ENCODE results near the gene MAN1A1. TPM values are rescaled to one million over a fixed set of nuclear protein-coding genes. Genes with fewer than 3 reads are reported as not detected.
"Not testable (repeated sequence)": the region's sequence is repeated elsewhere in the genome, so short reads cannot be mapped to it uniquely, and the experiment has no call there.

MAN1A1 gene
- polyA plus RNA-seq, 1 donor (not counting 4 experiments of a cell fraction or from before 2014, with no cell fraction given): 20.2 TPM

DNA sequence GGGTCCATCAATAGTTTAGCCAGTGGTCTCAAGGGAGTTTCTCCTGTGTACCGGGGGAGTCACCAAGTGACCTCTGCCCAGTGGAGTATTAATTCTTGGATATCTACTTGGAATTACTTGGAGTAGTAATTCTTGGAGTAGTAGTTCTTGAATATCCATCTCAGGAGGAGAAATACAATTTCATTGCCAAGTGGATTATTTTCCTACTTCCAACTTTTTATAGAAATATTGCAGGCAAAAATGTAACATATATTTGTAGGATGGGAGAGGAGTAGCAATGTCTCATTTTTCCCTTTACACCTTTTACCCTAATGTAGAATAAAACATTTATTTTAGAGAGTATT, 179.5 kb downstream of the MAN1A1 start:
- dilution Hi-C loops (cut with MboI; ENCODE audit: extremely low pct_ligation_motif_present, low sequenced_read_pairs): no loop called here
- no peak overlapping the region for H2AFZ ChIP-seq (ENCODE audit: control insufficient read depth, low read length)
- no peak overlapping the region for H3K4me3 ChIP-seq (ENCODE audit: control insufficient read depth in 2 of 3, extremely low read depth in 1 of 3, insufficient read depth in 2 of 3, low read depth in 1 of 3, low read length in 3 of 3)
- H3K4me1 ChIP-seq (ENCODE audit: control insufficient read depth, extremely low read depth, insufficient read depth, low read length): peaks cover 9% of the 10 kb centered on the region
- TF ChIP-seq, protein P1, sequence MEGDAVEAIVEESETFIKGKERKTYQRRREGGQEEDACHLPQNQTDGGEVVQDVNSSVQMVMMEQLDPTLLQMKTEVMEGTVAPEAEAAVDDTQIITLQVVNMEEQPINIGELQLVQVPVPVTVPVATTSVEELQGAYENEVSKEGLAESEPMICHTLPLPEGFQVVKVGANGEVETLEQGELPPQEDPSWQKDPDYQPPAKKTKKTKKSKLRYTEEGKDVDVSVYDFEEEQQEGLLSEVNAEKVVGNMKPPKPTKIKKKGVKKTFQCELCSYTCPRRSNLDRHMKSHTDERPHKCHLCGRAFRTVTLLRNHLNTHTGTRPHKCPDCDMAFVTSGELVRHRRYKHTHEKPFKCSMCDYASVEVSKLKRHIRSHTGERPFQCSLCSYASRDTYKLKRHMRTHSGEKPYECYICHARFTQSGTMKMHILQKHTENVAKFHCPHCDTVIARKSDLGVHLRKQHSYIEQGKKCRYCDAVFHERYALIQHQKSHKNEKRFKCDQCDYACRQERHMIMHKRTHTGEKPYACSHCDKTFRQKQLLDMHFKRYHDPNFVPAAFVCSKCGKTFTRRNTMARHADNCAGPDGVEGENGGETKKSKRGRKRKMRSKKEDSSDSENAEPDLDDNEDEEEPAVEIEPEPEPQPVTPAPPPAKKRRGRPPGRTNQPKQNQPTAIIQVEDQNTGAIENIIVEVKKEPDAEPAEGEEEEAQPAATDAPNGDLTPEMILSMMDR (optimal IDR thresholded peaks at IDR 0.05 in 1 of 3, IDR thresholded peaks at IDR 0.05 in 1 of 3, conservative IDR thresholded peaks at IDR 0.05 in 1 of 3; ENCODE audit: extremely low read depth in 1 of 3, insufficient read depth in 2 of 3, low read length in 3 of 3): no peak
- no peak for TF ChIP-seq EZH2 (IDR thresholded peaks at IDR 0.05; ENCODE audit: low read length)
- H3K9ac ChIP-seq (ENCODE audit: control insufficient read depth, extremely low read depth, insufficient read depth, low read length): no peak overlapping the region
- peak overlapping the region; percentile 35 for H3K4me2 ChIP-seq (ENCODE audit: control insufficient read depth, extremely low read depth, insufficient read depth, low read depth, low read length)
- no peaks in the 10 kb centered on the region for H3K79me2 ChIP-seq (ENCODE audit: control insufficient read depth, insufficient read depth, low read length)
- no peaks in the 10 kb centered on the region for H3K36me3 ChIP-seq (ENCODE audit: control insufficient read depth in 2 of 2, extremely low read depth in 1 of 2, insufficient read depth in 2 of 2, low read length in 2 of 2)
- FAIRE-seq: no peak
- no peak for DNase-seq (ENCODE audit: low read depth, low spot score)
- no peaks in the 10 kb centered on the region for H4K20me1 ChIP-seq (ENCODE audit: control insufficient read depth, extremely low read depth, insufficient read depth, low read length)
- no peaks in the 10 kb centered on the region for H3K9me3 ChIP-seq (ENCODE audit: control insufficient read depth, low read depth, low read length)
- H3K27ac ChIP-seq (ENCODE audit: control insufficient read depth, insufficient read depth, low read length): no peak overlapping the region
- peaks cover 4% of the 10 kb centered on the region for H3K27me3 ChIP-seq (ENCODE audit: control insufficient read depth, extremely low read depth, insufficient read depth, low read length)
- no peaks in the 10 kb centered on the region for H3K9me1 ChIP-seq (ENCODE audit: control insufficient read depth, extremely low read depth, insufficient read depth, low read length)

DNA sequence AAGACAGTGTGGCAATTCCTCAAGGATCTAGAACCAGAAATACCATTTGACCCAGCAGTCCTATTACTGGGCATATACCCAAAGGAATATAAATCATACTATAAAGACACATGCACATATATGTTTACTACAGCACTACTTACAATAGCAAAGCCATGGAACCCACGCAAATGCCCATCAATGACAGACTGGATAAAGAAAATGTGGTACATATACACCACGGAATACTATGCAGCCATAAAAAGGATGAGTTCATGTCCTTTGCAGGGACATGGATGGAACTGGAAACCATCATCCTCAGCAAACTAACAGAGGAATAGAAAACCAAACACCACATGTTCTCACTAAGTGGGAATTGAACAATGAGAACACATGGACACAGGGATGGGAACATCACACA, 180.2 kb downstream of the MAN1A1 start:
- H3K4me2 ChIP-seq (ENCODE audit: control insufficient read depth, extremely low read depth, insufficient read depth, low read depth, low read length); H3K9me3 ChIP-seq (ENCODE audit: control insufficient read depth, low read depth, low read length); H3K4me1 ChIP-seq (ENCODE audit: control insufficient read depth, extremely low read depth, insufficient read depth, low read length); dilution Hi-C loops (cut with MboI; ENCODE audit: extremely low pct_ligation_motif_present, low sequenced_read_pairs); DNase-seq (ENCODE audit: low read depth, low spot score); H2AFZ ChIP-seq (ENCODE audit: control insufficient read depth, low read length); H3K9ac ChIP-seq (ENCODE audit: control insufficient read depth, extremely low read depth, insufficient read depth, low read length); H3K27me3 ChIP-seq (ENCODE audit: control insufficient read depth, extremely low read depth, insufficient read depth, low read length); H3K9me1 ChIP-seq (ENCODE audit: control insufficient read depth, extremely low read depth, insufficient read depth, low read length); H3K79me2 ChIP-seq (ENCODE audit: control insufficient read depth, insufficient read depth, low read length); H3K4me3 ChIP-seq (ENCODE audit: control insufficient read depth in 2 of 3, extremely low read depth in 1 of 3, insufficient read depth in 2 of 3, low read depth in 1 of 3, low read length in 3 of 3); H3K36me3 ChIP-seq (ENCODE audit: control insufficient read depth in 2 of 2, extremely low read depth in 1 of 2, insufficient read depth in 2 of 2, low read length in 2 of 2); H4K20me1 ChIP-seq (ENCODE audit: control insufficient read depth, extremely low read depth, insufficient read depth, low read length); H3K27ac ChIP-seq (ENCODE audit: control insufficient read depth, insufficient read depth, low read length); FAIRE-seq: not testable (repeated sequence)

- Histone ChIP-seq H3K4me1 (ENCODE audit: control insufficient read depth, extremely low read depth, insufficient read depth, low read length) (peaks cover 9% of the 10 kb centered on the region), H3K9me1 (ENCODE audit: control insufficient read depth, extremely low read depth, insufficient read depth, low read length) (no peaks in the 10 kb centered on the region), H4K20me1 (ENCODE audit: control insufficient read depth, extremely low read depth, insufficient read depth, low read length) (no peaks in the 10 kb centered on the region), H3K27ac (ENCODE audit: control insufficient read depth, insufficient read depth, low read length) (no peak overlapping the region), H3K9ac (ENCODE audit: control insufficient read depth, extremely low read depth, insufficient read depth, low read length) (no peak overlapping the region), H3K79me2 (ENCODE audit: control insufficient read depth, insufficient read depth, low read length) (no peaks in the 10 kb centered on the region), H2AFZ (ENCODE audit: control insufficient read depth, low read length) (no peak overlapping the region), H3K4me3 (ENCODE audit: control insufficient read depth in 2 of 3, extremely low read depth in 1 of 3, insufficient read depth in 2 of 3, low read depth in 1 of 3, low read length in 3 of 3) (no peak overlapping the region), H3K27me3 (ENCODE audit: control insufficient read depth, extremely low read depth, insufficient read depth, low read length) (peaks cover 4% of the 10 kb centered on the region), H3K4me2 (ENCODE audit: control insufficient read depth, extremely low read depth, insufficient read depth, low read depth, low read length) (no peak overlapping the region), H3K36me3 (ENCODE audit: control insufficient read depth in 2 of 2, extremely low read depth in 1 of 2, insufficient read depth in 2 of 2, low read length in 2 of 2) (no peaks in the 10 kb centered on the region), H3K9me3 (ENCODE audit: control insufficient read depth, low read depth, low read length) (no peaks in the 10 kb centered on the region)
- no peak for FAIRE-seq
- TF ChIP-seq EZH2 (IDR thresholded peaks at IDR 0.05; ENCODE audit: low read length): no peak
- TF ChIP-seq, protein P1 (optimal IDR thresholded peaks at IDR 0.05 in 1 of 3, IDR thresholded peaks at IDR 0.05 in 1 of 3, conservative IDR thresholded peaks at IDR 0.05 in 1 of 3; ENCODE audit: extremely low read depth in 1 of 3, insufficient read depth in 2 of 3, low read length in 3 of 3): no peak
- dilution Hi-C loops (cut with MboI; ENCODE audit: extremely low pct_ligation_motif_present, low sequenced_read_pairs): no loop called here
- DNase-seq (ENCODE audit: low read depth, low spot score): no peak
These were observed 183.4 kb downstream of the MAN1A1 start for GRCh38 chr6:119166024-119166784.

Data from keratinocyte (primary cell).